ENCODE results near the gene DYNC1H1.

- TF ChIP-seq CTCF (IDR thresholded peaks at IDR 0.05) (no peak), POLR2A (IDR thresholded peaks at IDR 0.05) (no peak)
Measured at GRCh38 chr14:101947577-101947903, 16.8 kb upstream of the DYNC1H1 start.

Measured in lower leg skin (tissue), 3 donors.